ENCODE measurements around the gene H6PD.

The H6PD gene

DNA sequence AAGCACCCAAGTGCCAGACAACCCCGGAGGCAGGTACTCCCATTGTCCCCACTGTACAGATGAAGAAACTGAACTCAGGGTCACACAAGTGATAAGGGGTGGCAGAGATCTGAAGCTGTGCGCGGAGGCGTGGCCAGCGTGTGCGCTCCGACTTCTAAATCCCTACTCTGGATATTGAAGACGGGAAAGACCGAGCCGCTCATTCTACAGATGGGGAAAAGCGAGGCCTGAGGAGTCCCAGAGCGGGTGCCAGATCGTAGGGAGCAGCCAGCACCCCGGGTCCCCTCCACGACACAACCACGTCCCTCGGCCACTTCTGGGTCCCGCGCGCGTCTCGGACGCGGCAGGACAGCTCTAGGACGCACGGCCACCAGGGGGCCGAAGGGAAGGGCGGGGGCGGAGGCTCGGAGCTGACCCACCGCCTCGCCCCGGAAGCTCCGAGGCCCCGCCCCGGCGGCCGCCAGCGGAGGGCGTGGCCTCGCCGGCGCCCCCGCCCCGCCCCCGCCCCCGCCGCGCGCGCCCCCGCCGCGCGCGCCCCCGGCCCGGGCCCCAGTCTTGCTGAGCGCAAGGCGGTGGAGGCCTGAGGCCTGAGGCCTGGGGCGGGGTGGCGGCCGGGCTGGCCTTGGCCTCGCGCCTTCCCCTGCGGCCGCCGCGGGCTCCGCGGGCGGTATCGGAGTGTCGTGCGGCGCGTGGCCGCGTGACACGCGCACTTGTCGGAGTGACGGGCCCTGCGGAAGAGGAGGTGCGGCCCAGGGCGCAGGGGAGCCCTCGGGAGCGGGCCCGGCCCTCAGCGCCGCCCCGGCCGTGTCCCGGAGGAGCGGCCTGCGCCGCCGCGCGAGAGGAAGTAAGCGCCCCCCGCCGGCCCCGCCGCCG is at the start of gene H6PD:
H6PD (plus strand) TSS at position 552 of the 873 bp plus-strand sequence. CDS start 10,161 bp downstream, outside the sequence.
- DNase-seq = peak; percentile 70

- DNase-seq = no peak
These were observed 48.3 kb upstream of the H6PD start for GRCh38 chr1:9186082-9186859.

DNA sequence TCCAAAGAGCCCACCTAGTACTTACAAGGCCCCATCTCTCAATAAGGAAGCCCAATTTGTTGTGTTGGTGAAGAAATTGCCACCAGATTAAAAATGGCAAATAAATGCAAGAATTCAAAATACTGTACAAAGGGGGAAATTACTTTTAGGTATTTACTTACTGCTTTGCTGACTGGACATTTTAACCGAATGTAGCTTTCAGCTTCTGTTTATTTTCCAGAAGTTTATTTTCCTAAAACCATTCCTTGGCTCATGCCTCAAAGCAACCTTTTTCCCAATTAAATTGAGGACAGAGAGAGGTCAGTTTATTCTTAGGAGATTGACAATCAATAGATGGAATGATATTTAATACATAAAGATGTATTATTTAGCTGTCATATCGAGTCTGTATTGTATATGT is 47.6 kb upstream of the H6PD start:
- no peak for DNase-seq

DNA sequence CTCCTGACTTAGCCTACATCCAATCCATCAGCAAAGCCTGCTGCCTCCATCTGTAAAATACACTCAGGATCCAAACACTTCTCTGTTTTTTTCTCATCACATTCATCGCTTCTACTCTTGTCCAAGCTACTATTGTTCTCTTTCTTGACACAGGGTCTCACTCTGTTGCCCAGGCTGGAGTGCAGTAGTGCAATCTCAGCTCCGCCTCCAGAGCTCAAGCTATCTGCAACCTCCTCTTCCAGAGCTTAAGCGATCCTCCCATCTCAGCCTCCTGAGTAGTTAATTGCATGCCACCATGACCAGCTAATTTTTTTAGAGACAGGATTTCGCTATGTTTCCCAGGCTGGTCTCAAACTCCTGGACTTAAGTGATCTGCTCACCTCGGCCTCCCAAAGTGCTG is 44.3 kb upstream of the H6PD start:
- DNase-seq = no peak

- DNase-seq = no peak
These were observed 43.3 kb upstream of the H6PD start for GRCh38 chr1:9191231-9191630.

DNA sequence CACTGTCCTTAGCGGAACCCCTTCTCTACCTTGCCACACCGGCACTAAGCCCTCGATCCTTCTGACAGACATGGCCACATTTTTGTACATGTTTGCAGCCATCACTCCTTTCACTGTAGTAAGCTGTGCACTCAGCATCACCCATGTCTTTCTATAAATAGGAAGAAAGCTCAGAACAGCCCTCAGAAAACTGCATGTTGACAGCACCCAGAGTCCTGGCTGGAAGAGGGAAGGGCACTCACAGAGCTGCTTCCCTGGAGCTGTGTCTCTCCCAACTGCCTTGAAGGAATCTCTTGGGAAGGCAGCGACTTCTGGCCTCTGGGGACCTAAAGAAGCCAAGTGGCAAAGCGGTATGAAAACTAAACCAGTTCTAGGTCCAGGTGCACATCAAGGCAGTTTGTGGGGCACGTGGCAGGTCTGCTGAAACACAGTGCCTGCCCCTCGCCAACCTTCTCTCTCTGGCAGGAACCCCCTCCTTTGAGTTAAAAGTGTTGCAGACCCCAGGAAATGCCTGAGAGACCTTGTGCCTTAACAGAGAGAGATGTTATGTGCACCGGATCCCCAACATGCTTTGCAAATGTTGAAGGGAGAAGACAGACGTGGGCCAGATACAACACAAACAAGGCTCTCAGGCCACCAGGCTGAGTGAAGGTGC is 41.9 kb upstream of the H6PD start:
- no peak for DNase-seq

- DNase-seq = no peak
These were observed 41.3 kb upstream of the H6PD start for GRCh38 chr1:9193233-9193625.

DNA sequence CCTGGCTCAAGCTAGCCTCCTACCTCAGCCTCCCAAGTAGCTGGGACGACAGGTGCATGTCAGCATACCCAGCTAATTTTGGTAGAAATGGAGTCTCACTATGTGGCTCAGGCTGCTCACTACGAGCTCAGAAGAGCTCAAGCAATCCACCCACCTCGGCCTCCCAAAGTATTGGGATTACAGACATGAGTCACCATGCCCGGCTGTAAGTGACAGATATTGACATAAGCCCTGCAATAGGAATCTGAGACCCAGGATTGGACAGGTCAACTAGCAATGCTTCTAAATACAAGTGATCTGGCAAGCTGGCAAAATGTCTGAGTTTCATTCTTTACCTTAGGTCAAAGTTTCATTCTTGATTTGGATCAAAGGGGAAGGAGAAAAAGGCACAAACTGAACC is 40.5 kb upstream of the H6PD start:
- DNase-seq = no peak

DNA sequence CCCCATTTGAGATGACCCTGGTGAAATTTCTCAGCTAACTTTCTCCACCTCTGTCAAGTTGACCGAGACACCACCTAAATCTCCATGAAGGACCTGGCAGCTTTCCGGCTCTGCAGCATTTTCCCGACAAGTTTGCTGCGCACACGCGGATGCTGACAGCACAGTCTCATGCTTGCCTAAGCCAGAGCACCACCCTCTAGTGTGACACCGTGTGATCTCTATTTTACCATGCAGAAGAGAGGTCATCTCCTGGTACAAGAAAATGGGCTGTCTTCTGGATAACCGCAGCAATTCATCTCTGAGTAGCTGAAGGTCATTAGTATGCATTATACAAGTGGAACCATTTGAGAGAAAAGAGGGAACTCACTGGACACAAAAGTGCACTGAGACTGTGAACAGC is 38.9 kb upstream of the H6PD start:
- no peak for DNase-seq

DNA sequence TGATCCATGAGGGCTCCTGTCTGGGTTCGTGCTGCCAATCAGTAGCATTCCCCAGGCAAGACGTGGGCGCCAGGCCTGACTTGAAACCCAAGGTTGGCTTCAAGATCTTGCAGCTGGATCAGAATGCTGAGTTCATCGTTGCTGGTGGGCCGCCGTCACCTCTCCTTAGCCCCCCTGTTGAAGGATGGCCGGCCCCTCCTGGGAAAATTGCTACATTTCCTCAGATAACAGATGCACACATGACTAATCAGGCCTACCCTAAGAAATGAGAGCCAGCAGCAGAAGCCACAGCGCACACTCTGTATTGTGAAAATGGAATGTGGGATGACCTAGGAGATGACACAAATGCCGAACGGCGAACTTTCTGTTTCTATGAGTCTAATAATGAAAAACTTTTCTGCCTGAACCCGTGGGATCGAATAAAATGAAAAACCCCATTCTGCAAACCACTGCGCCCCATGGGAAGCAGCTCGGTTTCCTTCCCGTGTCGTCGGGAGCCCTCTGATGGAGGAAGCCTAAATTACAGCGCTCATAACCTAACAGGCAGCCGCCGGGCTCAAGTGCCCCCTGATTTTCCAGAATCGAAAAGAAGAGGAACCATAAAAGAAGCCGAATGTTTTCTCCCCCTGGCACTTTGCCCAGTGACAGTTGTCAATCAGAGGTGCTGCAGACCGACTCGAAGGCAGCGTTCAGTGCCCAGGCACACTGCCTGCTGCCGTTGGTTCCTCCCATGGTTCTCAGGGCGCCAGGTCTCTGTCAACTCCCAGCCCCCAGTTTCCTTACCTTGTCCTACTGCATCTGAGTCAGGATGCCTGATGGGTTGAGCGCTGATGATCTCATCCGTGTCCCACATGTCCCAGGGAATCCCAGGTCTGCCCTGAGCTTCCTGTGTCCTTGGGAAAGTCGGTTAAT is 38.2 kb upstream of the H6PD start:
- DNase-seq = peak; percentile 54

DNA sequence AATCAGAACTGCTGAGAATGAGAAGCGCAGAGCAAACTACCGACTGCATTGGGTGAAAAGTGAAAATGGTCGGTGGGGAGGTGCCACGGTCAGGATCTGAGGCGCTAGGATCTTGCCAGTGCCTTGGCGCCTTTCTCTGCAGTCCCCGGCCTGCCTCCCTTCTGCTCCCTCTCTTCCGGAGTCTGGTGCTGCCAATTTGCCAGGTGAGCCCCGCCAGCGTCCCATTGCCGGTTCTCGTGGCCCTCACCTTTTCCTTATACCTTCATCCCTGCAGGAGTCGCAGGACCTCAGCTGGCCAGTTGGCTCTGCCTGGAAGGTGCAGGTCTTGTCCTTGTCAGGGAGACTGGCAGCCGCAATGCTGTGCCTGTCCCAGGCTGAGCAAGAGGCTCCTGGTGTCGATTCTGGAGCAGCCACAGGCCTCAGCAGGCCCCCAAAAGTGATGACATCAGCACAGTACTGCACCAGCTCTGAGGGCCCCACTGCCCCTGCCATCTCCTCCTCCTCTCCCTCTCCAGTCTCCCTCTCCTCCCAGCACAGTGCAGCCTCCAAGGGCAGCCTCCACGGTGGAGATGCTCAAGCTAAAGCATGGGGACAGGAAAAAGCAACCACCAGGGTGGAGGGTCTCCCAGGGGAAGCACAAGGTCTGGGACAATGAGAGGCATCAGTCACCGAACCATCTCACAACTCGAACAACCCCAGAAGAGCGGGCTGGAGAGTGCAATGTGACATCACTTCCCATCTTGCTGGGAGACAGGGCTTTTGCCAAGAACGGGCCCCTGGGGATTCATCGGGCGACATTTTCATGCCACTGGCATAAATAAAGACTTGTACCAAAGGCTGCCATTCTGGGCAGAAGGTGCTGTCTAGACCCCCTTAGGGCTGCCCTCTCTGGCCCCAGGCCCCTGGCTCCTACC is 37.1 kb upstream of the H6PD start:
- no peak for DNase-seq

- no peak for DNase-seq
These were observed 35.8 kb upstream of the H6PD start for GRCh38 chr1:9198538-9199361.

DNA sequence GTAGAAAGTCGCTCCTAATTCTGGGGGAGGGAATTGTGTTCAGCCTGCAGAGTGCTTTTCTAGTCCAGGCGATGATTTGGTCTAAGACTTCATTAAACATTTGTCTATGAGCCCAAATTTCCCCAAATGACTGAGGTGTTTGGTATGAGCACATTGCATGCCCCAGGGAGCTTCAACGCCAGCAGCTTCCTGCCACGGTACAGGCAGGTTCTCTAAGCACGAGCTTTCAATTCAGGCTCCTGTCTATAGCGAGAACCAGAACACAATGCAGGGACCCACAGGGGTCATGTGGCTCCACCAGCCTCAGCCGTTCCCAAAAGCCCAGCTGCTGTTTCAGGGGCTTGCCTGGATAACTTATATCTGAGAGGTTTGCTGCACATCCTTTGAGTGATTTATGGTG is 34.1 kb upstream of the H6PD start:
- DNase-seq = no peak

DNA sequence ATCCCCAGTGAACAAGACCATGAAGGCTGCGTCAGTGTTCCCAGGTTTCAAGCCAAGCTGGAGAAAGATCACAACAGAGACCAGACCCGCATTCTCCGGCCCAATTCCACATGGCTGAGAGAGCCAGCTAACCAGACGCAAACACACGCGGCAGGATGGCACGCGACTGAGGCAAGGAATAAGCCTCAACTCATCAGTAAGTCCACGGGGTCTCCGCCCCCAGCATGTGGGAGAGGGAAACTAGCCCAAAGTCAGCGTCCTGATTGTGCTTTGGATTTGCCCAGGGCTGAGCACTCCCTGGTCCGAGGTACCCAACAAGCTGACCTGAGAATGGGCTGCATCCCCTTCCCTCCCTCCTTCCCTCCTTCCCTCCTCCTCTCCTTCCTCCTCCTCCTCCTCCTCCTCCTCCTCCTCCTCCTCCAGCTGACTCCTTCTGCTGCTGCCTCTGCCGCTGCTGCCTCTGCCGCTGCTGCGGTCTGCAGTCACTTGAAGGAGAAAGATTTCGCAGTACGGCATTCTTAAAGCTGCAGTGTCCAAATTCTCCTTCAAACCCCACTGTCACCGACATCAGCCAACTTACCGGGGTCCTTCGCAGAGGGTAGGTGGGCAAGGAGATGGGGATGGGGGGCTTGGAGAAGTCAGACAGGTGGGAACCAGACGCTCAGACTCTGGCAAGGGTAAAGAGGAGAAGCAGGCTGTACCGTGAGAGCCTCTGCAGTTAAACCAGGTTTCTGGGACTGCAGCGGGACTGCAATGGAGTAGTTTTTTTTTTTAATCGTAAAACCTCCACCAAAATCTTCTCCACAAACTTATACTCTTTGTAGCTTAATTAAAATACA is 33.0 kb upstream of the H6PD start:
- no peak for DNase-seq

DNA sequence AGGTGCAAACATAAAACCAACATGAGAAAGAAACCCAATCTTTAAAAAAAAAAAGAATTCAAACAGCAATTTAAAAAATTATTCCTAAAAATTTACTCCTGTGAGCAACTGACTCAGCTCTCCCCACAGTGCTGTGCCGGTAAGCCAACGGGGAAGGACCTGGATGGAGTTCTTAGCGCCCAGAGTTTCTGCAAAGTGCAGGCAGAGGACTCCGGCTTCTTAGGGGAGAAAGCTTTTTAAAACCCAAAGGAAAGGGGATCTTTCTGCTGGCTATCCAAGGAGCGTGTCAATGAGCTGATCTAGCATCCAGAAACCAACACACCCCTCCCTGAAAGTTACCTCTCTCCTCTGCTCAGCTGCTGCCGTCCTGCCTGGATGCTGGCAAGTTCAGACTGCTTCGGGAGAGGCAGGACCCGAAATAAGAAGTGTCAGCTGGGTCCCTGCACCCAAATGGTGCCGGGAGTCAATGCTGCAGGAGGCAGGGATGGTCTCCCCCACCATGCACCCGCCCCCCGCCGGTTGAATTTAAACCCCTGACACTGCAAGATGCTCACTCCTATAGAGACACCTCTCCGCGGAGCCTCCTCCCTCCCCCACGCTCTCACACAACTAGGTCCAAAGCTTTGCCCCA is 32.2 kb upstream of the H6PD start:
- no peak for DNase-seq

DNA sequence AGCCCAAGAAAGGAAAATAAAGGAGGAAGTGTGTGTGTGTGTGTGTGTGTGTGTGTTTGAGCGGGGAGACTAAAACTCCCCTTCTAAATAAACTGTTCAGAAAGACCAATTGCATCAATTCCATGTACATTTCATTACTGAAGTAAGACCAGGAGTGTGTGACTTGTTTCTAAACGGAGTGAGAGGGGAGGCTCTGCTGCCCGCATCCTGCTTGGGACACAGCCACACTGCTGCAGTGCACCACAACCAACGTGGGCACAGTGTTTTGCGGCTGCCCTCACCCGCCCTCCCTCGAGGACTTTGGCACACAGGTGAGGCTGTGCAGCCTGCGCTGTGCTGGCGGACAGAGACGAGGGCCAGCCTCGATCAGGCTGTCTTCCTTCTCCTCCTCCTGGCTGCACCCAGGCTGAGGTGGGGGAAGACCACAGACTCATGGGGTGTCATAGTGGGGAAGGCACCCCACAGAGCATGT is 31.0 kb upstream of the H6PD start:
- DNase-seq = no peak

GRCh38 chr1:9204156-9204720 is 30.3 kb upstream of the H6PD start:
- DNase-seq = no peak

DNA sequence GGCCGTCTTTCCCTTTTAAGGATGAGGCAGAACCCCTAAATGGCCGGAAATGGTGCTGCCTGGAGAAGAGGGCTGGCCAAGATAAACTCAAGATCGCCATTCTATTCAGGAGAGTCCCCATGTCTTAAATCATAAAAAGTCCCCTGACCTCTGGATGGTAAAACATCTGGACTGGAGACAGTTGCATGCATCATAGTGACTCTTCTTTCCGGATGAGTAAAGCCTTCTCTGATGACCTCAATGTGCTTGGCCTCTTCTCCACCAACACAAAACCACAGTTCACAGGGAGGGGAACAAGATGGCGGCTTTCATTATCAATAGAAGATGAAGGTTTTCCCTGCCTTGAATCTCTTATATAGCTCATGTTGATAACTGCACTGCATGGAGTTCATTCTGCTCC is 27.5 kb upstream of the H6PD start:
- DNase-seq = no peak

DNA sequence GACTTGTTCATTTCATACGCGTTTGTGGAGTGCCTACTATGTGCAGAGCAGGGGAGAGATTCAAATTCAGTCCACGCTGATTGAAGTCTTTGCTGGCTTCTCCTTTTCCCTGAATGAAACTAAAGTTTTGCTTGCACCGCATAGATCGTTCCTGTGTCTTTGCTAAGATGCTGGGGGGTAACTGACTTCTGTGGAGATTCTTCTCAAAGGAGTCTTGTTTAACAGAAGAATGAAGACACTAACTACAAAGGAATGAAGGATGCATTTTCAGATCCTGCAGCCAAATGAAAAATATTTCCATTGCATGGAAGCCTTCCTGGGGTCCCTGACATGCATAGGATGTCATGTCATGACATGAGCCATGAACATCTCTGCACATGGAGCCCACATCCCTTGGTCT is 26.9 kb upstream of the H6PD start:
- no peak for DNase-seq

Data from activated CD8-positive, alpha-beta memory T cell treated with anti-CD3 and anti-CD28 coated beads, Interleukin-2, amount 50 U/mL, for 4 hours (primary cell).